ENCODE measurements around the gene SMARCC1.

DNA sequence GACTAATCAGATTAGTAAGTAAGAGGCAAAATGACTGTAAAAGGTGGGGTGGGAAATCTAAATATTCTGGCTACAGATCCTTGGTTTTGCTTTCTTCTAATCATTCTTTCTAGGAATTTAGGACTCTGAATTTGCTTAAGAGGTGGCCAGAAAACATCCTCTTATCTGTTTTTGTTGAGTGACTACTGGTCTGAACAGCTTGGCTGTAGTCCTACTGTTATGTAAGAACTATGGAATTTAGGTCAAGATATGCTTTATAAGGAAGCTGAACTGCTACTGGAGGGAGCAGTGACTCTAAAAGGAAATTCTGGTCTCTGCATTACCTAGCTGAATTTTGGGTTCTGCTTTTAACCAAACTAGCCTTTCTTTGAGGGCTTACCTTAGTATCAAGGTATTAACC lies 169.5 kb downstream of the SMARCC1 start:
- TF ChIP-seq CTCF (IDR thresholded peaks at IDR 0.05; ENCODE audit: poor library complexity) (no peak), EZH2phosphoT487 (IDR thresholded peaks at IDR 0.05; ENCODE audit: low read depth, severe bottlenecking, unreplicated experiment) (no peak)
